Ovary (tissue), 9 donors: ENCODE results near the gene GOLGA6B. TPM values are rescaled to one million over a fixed set of nuclear protein-coding genes. Genes with fewer than 3 reads are reported as not detected.
"Not testable (repeated sequence)": the region's sequence is repeated elsewhere in the genome, so short reads cannot be mapped to it uniquely, and the experiment has no call there.

Source experiments
- DNase-seq, 5 donors: peaks; one replicate each; pipeline ENCODE4 v3.0.0-alpha.2; 2019 to 2020
- H3K27ac ChIP-seq, 2 donors: fragments of 200-600 bp; one replicate each; pipeline versions ENCODE4 v1.5.1 to v1.8.0; 2019 to 2022
- H3K27me3 ChIP-seq: fragments of 200-600 bp; one replicate; pipeline ENCODE4 v1.8.0; 2022
- H3K36me3 ChIP-seq: fragments of 200-600 bp; sonication (generic); one replicate; pipeline ENCODE4 v1.5.1; 2019
- H3K4me1 ChIP-seq: one replicate; pipeline ENCODE4 v1.8.1; 2013; ENCODE audit warnings: mild to moderate bottlenecking, moderate library complexity; ENCODE audit not compliant: insufficient read depth
- H3K4me3 ChIP-seq: fragments of 200-600 bp; sonication (generic); one replicate; pipeline ENCODE4 v1.5.1; 2017
- H3K9me3 ChIP-seq, 2 donors: fragments of 200-600 bp in 1 of 2; sonication (generic) in 1 of 2; one replicate each; pipeline versions ENCODE4 v1.5.1 to v1.8.1; 2013 to 2019; ENCODE audit warnings: mild to moderate bottlenecking in 1 of 2, moderate library complexity in 1 of 2
- CTCF ChIP-seq, 3 donors: fragments of 450-650 bp in 2 of 3; fragments of 200-600 bp in 1 of 3; IDR thresholded peaks; one replicate each; pipeline versions ENCODE4 v1.5.1 to v1.8.0; 2016 to 2022; ENCODE audit warnings: antibody characterized with exemption in 3 of 3, mild to moderate bottlenecking in 1 of 3
- EP300 ChIP-seq: sonication (generic); formaldehyde crosslinking; IDR thresholded peaks from one replicate; pipeline ENCODE4 v1.6.1; 2017; ENCODE audit warnings: antibody characterized with exemption
- POLR2A ChIP-seq: fragments of 450-650 bp; IDR thresholded peaks from one replicate; pipeline ENCODE4 v1.6.1; 2017; ENCODE audit warnings: antibody characterized with exemption, mild to moderate bottlenecking, moderate library complexity
- whole genome bisulfite sequencing, 3 donors: extraction: QIAGEN DNeasy Blood & Tissue Kit in 1 of 3; methylation state at CpG; one replicate each; pipeline versions ENCODE4 v1.1.5 to v1.1.7; 2013 to 2017; 5-methylcytosine and 5-hydroxymethylcytosine counted together
- intact Hi-C, 4 donors: fragments of 100-400 bp; cut with DNase I; formaldehyde crosslinking; loops; one replicate each; pipeline versions ENCODE4 v1.11.0 to v1.15.1; 2022 to 2023
- polyA plus RNA-seq, 2 donors: library from polyadenylated mRNA; stranded (reverse); fragments of 200-250 nt in 1 of 2; fragments of 350-450 nt in 1 of 2; fragmentation: Illumina TruSeq in 1 of 2; extraction: RNeasy Lipid Tissue Mini Kit (QIAGEN cat#74804) in 1 of 2; gene quantifications; one replicate each; pipeline ENCODE4 v1.2.3, GENCODE V29; 2013 to 2014
- total RNA-seq, 7 donors: library from RNA; depleted of rRNA in 2 of 7; stranded (reverse); fragments of >200 nt in 2 of 7; fragmentation: NEBNext Ultra II Directional in 3 of 7; extraction: Animal tissue kit (Norgen Biotek cat#: 25700) in 3 of 7; gene quantifications; one replicate each; pipeline versions ENCODE4 v1.1.0 to v1.2.4, GENCODE V29; 2016 to 2023
- donor health status: DM: no; HTN: no; CAD: no; lungs with moderate emphysema.
- donor health status: DM: no; HTN: no; CAD: no.
- donor health status: Bipolar disorder and iron deficiency.
- donor health status: DM: yes; HTN: yes; CAD: no.
- donor health status: DM: no; HTN: no; CAD: no.
- donor health status: DM: yes; HTN: yes; CAD: no.

The GOLGA6B gene
- total and polyA plus RNA-seq, 9 donors, result 0.15 to 0.36 TPM; not detected in 7

- no peaks in the 10 kb centered on the region for H3K9me3 ChIP-seq
- intact Hi-C loops, result no loop called here
- no peaks in the 10 kb centered on the region for H3K36me3 ChIP-seq
- TF ChIP-seq EP300 (no peak), POLR2A (no peak), CTCF (IDR thresholded peaks at IDR 0.05) (no peak)
- DNase-seq, result no peak
- H3K4me1 ChIP-seq, result no peaks in the 10 kb centered on the region
- H3K27me3 ChIP-seq, result no peaks in the 10 kb centered on the region
- no peak overlapping the region for H3K4me3 ChIP-seq
- WGBS, 3 donors, result 75 to 78% (median 75%) methylated on average over 10 of the region's 10 CpGs
- no peak overlapping the region for H3K27ac ChIP-seq
These were observed 37.8 kb upstream of the GOLGA6B start for GRCh38 chr15:72616491-72617210.

- H3K4me3 ChIP-seq, H3K9me3 ChIP-seq, H3K27me3 ChIP-seq, H3K4me1 ChIP-seq, DNase-seq, H3K27ac ChIP-seq, H3K36me3 ChIP-seq: not testable (repeated sequence)
- intact Hi-C loops, result loop anchor here in 1 of 4 donors (10.0 kb wide), 1 partner anchor 51 kb away; no protein-coding TSS in a partner anchor
- 86 to 99% (median 91%) methylated on average over 4 of the region's 4 CpGs for WGBS, 3 donors
These were observed 30.6 kb upstream of the GOLGA6B start for GRCh38 chr15:72623854-72624253.

DNA sequence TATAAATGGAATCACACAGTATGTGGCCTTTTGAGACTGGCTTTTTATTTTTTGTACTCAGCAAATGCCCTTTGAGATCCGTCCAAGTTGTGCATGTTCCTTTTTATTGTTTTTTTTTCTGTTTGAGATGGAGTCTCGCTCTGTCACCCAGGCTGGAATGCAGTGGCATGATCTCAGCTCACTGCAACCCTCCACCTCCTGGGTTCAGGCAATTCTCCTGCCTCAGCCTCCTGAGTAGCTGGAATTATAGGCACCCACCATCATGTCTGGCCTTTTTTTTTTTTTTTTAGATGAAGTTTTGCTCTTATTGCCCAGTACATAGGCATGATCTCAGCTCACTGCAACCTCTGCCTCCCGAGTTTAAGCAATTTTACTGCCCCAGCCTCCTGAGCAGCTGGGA, 28.3 kb upstream of the GOLGA6B start:
- not testable (repeated sequence) for H3K27ac ChIP-seq, H3K9me3 ChIP-seq, H3K36me3 ChIP-seq, H3K4me3 ChIP-seq, H3K4me1 ChIP-seq, DNase-seq, H3K27me3 ChIP-seq
- WGBS, 3 donors, result 58 to 64% (median 58%) methylated on average over 3 of the region's 3 CpGs
- intact Hi-C loops, result loop anchor here in 1 of 4 donors (10.0 kb wide), 1 partner anchor 49 kb away; no protein-coding TSS in a partner anchor

DNA sequence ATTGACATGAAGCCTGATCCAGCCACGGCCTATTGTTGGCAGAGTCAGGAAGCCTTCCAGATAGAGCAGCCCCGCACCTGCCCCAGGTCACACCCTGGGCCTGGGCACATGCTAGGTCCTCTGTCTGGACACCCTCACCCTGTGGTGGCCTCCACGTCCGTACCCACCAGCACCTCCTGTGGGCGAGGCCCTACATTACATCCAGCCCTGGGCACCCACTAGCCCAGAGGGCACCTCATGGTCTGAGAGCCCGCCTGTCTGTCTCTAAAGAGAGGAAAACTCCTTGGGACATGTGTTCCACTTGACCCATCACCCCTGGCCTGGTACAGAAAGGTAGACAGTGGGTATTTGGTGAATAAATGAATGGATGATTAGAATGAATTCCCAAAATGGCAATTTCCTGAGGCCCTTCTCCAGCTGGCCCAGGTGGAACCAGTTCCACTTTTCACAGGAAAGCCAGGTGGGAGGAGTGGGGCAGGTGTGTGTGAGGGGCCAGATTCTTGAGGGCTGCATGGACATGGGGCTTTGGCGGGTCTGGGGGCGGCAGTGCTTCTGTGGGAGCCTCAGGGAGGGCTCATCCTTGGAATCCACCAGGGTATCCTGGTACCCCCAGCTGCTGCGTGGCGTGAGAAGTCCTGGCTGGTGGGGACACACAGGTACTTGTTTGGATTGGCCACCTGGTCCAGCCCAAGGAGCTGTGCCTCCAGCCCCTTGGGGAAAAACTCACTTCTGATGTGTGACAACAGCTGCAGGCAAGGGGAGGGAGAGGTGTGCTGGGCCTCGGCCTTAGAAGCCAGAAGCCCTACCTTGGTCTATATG, 26.0 kb upstream of the GOLGA6B start:
- not testable (repeated sequence) for H3K9me3 ChIP-seq
- intact Hi-C loops, result loop anchor here in 1 of 4 donors (10.0 kb wide), 1 partner anchor 46 kb away; no protein-coding TSS in a partner anchor

DNA sequence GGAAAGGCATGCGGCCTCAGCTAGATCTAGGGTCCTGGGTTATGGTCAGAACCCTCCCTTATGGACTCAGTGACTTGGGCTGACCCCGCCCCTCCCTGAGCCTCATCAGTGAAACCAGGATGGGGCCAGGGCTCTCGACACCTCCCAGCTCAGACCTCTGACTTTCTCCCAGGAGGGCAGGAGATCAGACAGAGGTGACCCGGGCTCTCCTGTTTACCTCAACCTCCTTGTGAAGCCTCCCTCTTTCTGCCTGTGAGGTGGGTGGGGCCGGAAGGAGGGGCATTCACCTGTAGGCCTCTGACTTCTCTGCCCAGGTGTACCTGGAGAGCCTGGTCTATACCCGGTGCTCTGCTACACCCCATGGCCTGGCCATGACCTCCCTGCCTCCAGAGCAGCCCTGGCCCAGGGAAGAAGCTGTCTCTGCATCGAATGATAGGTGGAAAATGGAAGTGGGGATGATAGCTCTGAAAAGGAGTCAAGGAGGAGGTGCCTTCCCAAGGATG, 25.4 kb upstream of the GOLGA6B start:
- H3K4me1 ChIP-seq, H3K9me3 ChIP-seq, DNase-seq, H3K4me3 ChIP-seq, H3K27ac ChIP-seq, H3K27me3 ChIP-seq, H3K36me3 ChIP-seq: not testable (repeated sequence)
- intact Hi-C loops, result loop anchor here in 1 of 4 donors (10.0 kb wide), 1 partner anchor 46 kb away; no protein-coding TSS in a partner anchor
- WGBS, 3 donors, result 73 to 78% (median 73%) methylated on average over 6 to 7 of the region's 7 CpGs

More for the DNA sequence above, 26.0 kb upstream of the GOLGA6B start:
- not testable (repeated sequence) for H3K36me3 ChIP-seq, H3K4me1 ChIP-seq, H3K27me3 ChIP-seq, H3K4me3 ChIP-seq, DNase-seq, H3K27ac ChIP-seq
- 84 to 91% (median 89%) methylated on average over 11 of the region's 11 CpGs for WGBS, 3 donors

DNA sequence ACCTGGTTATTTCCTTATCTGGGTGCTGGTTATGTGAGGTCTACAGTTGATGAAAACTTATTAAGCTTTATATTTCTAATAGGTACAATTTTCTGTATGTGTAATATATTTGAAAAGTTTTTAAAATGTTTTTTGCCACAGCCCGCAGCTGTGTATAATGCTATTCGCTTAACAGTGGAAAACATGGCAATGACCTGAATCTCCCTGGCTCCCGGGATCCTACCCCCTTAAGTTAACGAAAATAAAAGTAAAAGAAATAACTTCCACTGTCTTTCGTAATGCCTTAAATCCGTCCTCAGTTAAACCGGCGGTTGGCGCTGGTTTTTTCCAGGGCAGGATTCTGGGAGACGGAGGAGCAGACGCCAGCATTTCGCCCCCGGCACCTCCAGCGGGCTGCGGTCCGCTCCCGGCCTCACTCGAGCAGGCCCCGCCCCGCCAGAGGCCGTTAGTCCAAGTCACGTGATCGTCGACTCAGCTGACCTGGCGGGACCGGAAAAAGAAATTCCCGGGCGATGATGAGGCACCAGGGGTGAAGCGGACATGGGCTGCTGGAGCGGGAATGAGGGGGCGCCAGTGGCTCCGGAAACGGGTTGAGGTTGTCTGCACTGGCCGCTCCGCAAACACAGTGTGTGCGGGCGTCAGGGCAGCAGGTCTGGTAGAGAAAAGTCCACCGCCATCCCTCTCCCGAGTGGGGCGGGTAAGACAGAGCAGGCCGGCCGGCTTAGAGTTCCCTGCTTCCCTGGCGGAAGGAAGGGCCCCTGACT, 17.8 kb upstream of the GOLGA6B start:
- H3K4me1 ChIP-seq, H3K27ac ChIP-seq, H3K9me3 ChIP-seq, intact Hi-C loops, H3K36me3 ChIP-seq, H3K27me3 ChIP-seq: not testable (repeated sequence)
- DNase-seq, result peak; percentile 72 to 86 (median 81)
- WGBS, 3 donors, result 1% methylated on average over 18 of the region's 43 CpGs; no CpG with 5 or more reads in 2 of the 3 donors
- H3K4me3 ChIP-seq, result peak overlapping the region; percentile 29

DNA sequence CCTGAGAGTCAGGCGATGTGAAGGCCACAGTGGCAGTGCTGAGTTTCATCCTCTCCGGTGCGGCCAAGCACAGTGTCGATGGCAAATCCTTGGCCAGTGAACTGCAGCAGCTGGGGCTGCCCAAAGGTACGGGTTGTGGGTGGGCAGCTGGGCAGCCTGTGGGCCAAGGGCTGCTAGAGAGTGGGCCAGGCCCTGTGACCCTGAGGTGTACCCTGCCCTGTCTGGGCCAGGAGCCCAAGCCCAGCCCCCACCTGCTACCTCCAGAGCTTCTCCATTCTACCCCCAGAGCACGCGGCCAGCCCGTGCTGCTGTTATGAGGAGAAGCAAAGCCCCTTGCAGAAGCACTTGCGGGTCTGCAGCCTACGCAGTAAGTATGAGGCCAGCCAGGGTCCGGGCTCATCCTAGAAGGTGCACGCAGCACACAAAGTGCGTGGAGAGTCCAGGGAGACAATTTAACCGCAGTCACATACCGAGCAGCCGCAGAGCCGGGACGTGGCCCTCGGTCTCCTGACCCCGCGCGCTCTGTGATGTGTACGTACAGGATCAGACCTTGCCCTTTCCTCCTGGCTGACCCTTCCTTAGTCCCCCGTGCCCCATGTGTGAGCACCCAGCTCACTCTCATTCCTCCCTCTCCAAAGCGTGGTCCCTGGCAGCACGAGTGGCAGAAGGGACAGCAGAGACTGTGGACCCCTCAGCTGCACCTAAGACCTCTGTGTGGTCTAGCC, 14.6 kb upstream of the GOLGA6B start:
- H3K9me3 ChIP-seq, intact Hi-C loops, H3K27me3 ChIP-seq, H3K36me3 ChIP-seq, H3K27ac ChIP-seq, H3K4me3 ChIP-seq, DNase-seq, H3K4me1 ChIP-seq: not testable (repeated sequence)
- WGBS, 3 donors, result no CpG with 5 or more reads among the region's 26 CpGs

GRCh38 chr15:72642271-72642670, 12.2 kb upstream of the GOLGA6B start:
- intact Hi-C loops, H3K27me3 ChIP-seq, H3K9me3 ChIP-seq, H3K4me1 ChIP-seq, H3K4me3 ChIP-seq, H3K36me3 ChIP-seq, H3K27ac ChIP-seq, DNase-seq: not testable (repeated sequence)
- WGBS, 3 donors, result no CpG with 5 or more reads among the region's 2 CpGs

GRCh38 chr15:72648631-72649253, 5.8 kb upstream of the GOLGA6B start:
- WGBS, 3 donors, result 72 to 77% (median 75%) methylated on average over 4 to 8 of the region's 10 CpGs
- H3K9me3 ChIP-seq, H3K4me3 ChIP-seq, intact Hi-C loops, DNase-seq, H3K27me3 ChIP-seq, H3K27ac ChIP-seq, H3K36me3 ChIP-seq, H3K4me1 ChIP-seq: not testable (repeated sequence)
